ENCODE measurements around the gene POU6F2. TPM values are rescaled to one million over a fixed set of nuclear protein-coding genes. Genes with fewer than 3 reads are reported as not detected.
A peak's percentile ranks its signal among the peaks of the same experiment; 100 is the strongest.

POU6F2 gene
- total RNA-seq, 1 experiment from 2014 or later, result 0.64 TPM

DNA sequence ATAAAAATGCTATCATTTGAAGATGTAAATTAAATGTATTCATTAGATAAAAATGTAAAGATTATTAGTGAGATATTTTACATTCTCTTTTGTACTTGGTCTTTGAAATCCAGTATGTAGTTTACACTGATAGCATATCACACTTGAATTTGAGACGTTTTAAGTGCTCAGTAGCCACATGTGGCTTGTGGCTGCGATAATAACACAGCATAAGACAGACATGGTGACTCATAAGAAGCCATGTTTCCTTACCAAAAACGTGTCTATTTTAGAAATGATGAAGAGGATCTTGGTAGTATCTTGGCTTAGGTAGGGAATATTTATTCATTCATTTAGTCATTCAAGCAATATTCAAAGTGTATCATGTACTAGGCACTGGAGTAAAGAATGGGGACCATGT lies 149.3 kb downstream of the POU6F2 start:
- Mint-ChIP-seq H3K27me3 (ENCODE audit: unreplicated experiment) (no peaks in the 10 kb centered on the region), H3K27ac (ENCODE audit: unreplicated experiment) (no peak overlapping the region), H3K4me3 (ENCODE audit: low read depth, unreplicated experiment) (no peak overlapping the region), H3K4me1 (ENCODE audit: low read depth, unreplicated experiment) (peaks cover 10% of the 10 kb centered on the region), H3K36me3 (ENCODE audit: insufficient read depth, unreplicated experiment) (peaks cover 9% of the 10 kb centered on the region), H3K9me3 (ENCODE audit: low read depth, unreplicated experiment) (no peaks in the 10 kb centered on the region)
- intact Hi-C loops (cut with micrococcal nuclease; ENCODE audit: unreplicated experiment), result no loop called here
- CTCF ChIA-PET, result no interaction called here
- TF ChIP-seq, protein P1, sequence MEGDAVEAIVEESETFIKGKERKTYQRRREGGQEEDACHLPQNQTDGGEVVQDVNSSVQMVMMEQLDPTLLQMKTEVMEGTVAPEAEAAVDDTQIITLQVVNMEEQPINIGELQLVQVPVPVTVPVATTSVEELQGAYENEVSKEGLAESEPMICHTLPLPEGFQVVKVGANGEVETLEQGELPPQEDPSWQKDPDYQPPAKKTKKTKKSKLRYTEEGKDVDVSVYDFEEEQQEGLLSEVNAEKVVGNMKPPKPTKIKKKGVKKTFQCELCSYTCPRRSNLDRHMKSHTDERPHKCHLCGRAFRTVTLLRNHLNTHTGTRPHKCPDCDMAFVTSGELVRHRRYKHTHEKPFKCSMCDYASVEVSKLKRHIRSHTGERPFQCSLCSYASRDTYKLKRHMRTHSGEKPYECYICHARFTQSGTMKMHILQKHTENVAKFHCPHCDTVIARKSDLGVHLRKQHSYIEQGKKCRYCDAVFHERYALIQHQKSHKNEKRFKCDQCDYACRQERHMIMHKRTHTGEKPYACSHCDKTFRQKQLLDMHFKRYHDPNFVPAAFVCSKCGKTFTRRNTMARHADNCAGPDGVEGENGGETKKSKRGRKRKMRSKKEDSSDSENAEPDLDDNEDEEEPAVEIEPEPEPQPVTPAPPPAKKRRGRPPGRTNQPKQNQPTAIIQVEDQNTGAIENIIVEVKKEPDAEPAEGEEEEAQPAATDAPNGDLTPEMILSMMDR (IDR thresholded peaks at IDR 0.05; ENCODE audit: unreplicated experiment), result no peak
- BruUV-seq (replicated peaks), result no TSS peak
- no peak for DNase-seq

DNA sequence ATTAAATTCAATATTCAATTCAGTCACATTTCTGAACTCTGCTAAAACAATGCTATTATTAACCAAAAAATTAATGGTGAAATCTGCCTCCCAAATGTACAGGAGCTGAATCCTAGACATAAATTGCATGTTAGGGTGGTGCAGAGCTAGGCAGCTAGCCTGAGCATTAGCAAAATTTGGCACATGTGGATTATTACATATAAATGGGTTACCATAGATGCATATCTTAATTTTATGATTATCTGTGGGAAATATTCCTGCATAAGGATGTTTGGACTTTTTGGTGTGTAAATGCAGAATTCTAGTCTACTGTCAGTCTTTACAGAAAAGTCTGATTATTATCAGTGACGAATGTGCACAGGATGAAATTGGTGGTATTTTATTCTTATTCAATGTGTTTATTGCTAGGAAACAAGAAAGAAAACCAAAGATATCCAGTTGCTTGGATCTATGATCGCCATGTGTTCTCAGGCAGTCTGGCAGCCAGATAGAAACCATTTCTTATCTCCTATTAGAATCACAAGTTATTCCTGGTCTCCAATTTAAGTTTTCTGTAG lies 150.7 kb downstream of the POU6F2 start:
- H3K4me3 Mint-ChIP-seq (ENCODE audit: low read depth, unreplicated experiment), result no peak overlapping the region
- no TSS peak for BruUV-seq (replicated peaks)
- no peaks in the 10 kb centered on the region for H3K9me3 Mint-ChIP-seq (ENCODE audit: low read depth, unreplicated experiment)
- intact Hi-C loops (cut with micrococcal nuclease; ENCODE audit: unreplicated experiment), result no loop called here
- no peak overlapping the region for H3K27ac Mint-ChIP-seq (ENCODE audit: unreplicated experiment)
- DNase-seq, result no peak
- peaks cover 10% of the 10 kb centered on the region for H3K4me1 Mint-ChIP-seq (ENCODE audit: low read depth, unreplicated experiment)
- TF ChIP-seq, protein P1 (IDR thresholded peaks at IDR 0.05; ENCODE audit: unreplicated experiment), result no peak
- H3K27me3 Mint-ChIP-seq (ENCODE audit: unreplicated experiment), result no peaks in the 10 kb centered on the region
- CTCF ChIA-PET, result interaction anchor here (0.7 kb wide), 1 partner anchor 297 kb away, joined by 8 read pairs; no protein-coding TSS in a partner anchor
- H3K36me3 Mint-ChIP-seq (ENCODE audit: insufficient read depth, unreplicated experiment), result peaks cover 9% of the 10 kb centered on the region

DNA sequence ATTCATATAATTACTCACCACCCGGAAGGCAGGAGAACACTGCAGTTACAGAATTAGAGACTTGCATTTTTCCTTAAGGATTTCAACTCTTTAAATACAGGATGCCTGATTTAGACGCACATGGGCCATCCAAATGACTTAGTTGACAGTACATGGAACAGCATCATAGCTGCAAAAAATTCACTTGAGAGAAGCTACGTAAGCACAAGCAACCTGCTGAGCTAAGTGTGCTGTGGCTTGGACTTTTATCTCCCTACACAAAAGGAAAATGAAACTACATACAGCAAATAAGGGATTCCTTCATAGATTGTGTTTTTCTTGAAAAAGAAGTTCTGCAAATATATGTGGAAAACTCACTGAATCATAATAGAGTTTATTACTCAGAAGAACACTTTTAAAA lies 152.6 kb downstream of the POU6F2 start:
- CTCF ChIA-PET, result interaction anchor here (0.7 kb wide), 2 partner anchors 11 to 400 kb away, joined by 3 read pairs; no protein-coding TSS in a partner anchor
- BruUV-seq (replicated peaks), result no TSS peak
- Mint-ChIP-seq H3K36me3 (ENCODE audit: insufficient read depth, unreplicated experiment) (peaks cover 9% of the 10 kb centered on the region), H3K27ac (ENCODE audit: unreplicated experiment) (no peak overlapping the region), H3K4me3 (ENCODE audit: low read depth, unreplicated experiment) (peak overlapping the region; percentile 85), H3K27me3 (ENCODE audit: unreplicated experiment) (no peaks in the 10 kb centered on the region), H3K9me3 (ENCODE audit: low read depth, unreplicated experiment) (no peaks in the 10 kb centered on the region), H3K4me1 (ENCODE audit: low read depth, unreplicated experiment) (peaks cover 10% of the 10 kb centered on the region)
- DNase-seq, result no peak
- TF ChIP-seq, protein P1 (IDR thresholded peaks at IDR 0.05; ENCODE audit: unreplicated experiment), result no peak
- intact Hi-C loops (cut with micrococcal nuclease; ENCODE audit: unreplicated experiment), result loop anchor here (2.0 to 10.0 kb wide), 2 partner anchors 197 to 225 kb away; no protein-coding TSS in a partner anchor

DNA sequence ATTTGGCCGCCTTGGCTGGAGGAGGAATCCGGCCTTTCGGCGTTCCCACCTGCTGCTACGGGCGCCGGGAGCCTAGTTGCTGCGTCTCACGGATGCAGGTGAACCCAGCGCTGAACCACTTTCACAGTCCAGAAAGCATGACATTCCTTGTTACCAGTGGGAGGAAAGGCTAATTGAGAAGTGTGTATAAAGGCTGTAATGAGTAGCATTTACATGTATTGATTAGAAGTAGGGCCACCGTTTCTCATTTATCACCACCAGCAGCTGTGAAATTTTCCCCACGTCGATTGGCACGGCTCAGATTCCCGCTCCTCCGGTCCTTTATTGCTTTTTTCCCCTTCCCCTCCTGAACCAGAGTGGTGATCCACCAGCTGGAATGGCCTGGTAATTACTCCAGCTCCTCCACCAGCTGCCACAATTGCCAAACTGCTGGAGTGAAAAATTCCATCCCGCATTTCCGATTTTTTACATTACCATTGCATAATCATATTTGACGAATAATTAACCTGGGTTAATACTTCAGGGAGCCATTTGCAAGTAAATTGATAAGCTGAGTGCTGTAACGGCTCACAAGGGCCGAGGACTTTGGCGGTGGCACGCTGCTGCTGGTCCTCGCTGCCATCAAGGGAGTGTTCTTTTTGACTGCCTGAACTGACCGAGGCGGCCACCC lies 153.3 kb downstream of the POU6F2 start:
- Mint-ChIP-seq H3K9me3 (ENCODE audit: low read depth, unreplicated experiment) (no peaks in the 10 kb centered on the region), H3K4me3 (ENCODE audit: low read depth, unreplicated experiment) (peak overlapping the region; percentile 85), H3K27me3 (ENCODE audit: unreplicated experiment) (no peaks in the 10 kb centered on the region), H3K36me3 (ENCODE audit: insufficient read depth, unreplicated experiment) (peaks cover 9% of the 10 kb centered on the region), H3K27ac (ENCODE audit: unreplicated experiment) (peak overlapping the region; percentile 88), H3K4me1 (ENCODE audit: low read depth, unreplicated experiment) (peaks cover 10% of the 10 kb centered on the region)
- TF ChIP-seq, protein P1 (IDR thresholded peaks at IDR 0.05; ENCODE audit: unreplicated experiment), result no peak
- peak; percentile 42 for DNase-seq
- BruUV-seq (replicated peaks), result no TSS peak
- intact Hi-C loops (cut with micrococcal nuclease; ENCODE audit: unreplicated experiment), result loop anchor here (2.0 to 10.0 kb wide), 2 partner anchors 198 to 224 kb away; no protein-coding TSS in a partner anchor
- CTCF ChIA-PET, result no interaction called here
